ENCODE results near the gene CDK14.

Gene CDK14

DNA sequence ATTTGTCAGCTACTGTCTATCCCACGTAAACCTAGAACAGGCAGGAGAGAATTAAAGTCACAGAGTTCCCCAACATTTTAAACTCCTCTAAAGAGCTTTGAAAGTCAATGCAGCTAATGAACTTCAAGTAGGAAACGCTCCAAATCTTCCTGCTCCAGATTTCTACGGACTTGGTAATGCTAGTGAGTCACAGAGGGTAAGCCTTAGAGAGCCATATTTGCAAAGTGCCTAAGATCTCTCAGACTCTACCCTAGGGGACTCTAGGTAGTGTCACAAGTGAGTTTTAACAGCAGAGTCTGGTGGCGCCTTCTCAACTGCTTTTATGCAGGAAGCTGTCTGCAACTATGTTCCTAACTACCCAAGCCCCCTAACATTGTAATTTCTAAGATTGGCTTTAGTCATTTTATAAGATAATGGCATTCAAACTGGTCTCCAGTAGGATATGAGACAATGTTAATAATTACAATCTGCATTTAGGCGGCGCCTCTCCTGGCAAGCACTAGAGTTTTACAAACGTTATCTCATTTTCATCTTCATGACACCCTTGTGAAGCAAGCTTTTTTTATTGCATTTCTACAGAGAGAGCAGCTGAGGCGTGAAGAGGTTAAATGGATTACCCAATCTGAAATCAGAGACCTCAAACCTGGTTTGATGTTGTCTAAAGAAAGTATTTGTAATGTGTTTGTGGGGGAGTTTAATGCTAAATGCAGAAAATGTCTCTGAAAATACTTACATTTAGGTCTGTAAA, 646.1 kb downstream of the CDK14 start:
- no peak for DNase-seq

DNA sequence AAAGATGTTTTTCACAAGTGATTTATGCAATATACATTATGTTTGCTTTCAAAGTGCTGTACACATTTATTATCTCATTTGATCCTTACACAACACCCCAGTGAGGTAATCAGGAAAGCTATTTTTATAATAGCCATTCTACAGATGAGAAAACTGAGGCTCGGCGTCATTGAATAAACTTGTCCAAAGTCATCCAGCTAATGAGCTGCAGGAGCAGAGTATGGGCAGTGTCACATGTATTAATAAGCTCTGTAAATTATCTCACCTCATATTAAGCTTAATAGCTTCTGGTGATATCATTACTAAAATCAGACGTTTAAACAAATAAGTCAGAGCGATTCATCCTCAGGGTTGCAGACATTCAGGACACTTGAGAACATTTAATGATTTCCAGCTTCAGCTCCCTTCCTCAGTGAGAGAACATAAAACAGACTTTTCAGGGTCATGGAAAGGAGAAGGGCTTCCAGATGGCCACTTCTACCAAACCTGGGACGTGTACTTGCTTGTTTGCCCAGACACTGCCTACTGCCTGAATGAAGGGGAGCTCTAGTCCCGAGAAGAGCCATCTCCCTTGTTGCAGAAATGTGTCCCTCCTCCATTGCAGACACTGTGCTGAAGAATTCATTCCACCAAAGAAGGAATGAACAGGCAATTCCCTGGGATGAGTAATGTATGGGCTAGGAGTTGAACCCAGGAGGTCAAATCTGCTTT, 647.6 kb downstream of the CDK14 start:
- DNase-seq, result no peak

DNA sequence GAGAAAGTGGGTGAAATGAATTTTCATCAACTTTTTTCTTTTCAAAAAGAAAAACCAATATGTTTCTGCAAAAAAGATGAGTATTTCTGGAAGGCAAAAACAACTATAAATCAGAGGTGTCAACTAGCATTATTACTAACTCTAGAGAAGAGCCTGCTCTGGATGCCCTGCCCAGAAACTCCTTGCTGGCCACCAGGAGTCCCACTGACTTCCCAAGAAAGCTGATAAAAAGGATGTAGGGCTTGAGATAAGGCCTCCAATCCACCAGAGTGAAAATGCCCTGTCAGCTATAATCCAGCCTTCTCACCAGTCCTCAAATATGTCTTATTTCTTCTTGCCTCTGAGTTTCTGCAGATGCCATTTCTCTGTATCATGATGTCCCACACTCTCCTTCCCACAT, 651.4 kb downstream of the CDK14 start:
- DNase-seq, result no peak

DNA sequence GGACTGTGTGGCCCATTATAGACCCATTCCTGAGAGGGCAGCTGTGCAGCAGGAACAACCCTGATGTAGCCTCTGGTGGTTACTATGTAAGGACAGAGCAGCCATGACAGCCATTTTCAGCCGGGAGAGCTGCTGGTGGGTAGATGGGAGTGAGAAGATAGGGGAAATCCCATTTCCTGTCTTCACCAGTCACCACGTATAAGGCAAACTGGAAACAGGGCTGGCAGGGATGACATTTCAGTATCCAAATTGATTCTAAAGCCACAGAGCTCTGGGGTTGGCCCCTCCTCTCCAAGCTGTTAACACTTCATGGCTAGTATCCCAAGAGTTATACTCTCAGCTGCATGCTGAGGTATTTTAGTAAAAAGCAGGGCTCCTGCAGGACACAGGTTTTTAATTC, 652.9 kb downstream of the CDK14 start:
- no peak for DNase-seq

DNA sequence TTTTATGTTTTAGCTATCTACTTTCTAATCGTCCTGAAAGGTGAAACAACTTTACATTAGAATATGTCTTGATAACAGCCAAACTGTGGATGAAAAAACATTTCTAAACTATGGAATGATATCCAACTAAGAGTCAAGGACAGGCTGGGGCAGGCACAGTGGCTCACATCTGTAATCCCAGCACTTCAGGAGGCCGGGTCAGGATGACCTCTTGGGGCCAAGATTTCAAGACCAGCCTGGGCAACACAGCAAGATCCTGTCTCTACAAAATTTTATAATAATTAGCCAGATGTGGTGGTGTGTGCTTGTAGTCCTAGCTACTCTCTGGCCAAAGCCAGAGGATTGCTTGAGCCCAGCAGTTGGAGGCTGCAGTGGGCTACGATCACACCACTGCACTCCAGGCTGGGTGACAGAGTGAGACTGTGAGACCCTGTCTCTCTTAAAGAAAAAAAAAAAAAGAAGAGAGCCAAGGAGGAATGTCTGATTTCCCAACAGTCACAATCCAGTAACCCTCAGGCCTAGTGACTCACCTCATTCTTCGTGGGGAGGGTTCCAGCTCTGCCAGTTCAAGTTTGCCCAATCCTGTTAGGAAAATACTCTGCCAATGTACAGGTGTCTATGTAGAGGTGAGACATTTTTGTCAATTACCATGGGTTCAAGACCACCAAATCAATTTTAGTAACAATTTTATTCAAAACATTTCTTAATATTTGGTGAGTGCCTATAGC, 653.5 kb downstream of the CDK14 start:
- DNase-seq, result no peak

DNA sequence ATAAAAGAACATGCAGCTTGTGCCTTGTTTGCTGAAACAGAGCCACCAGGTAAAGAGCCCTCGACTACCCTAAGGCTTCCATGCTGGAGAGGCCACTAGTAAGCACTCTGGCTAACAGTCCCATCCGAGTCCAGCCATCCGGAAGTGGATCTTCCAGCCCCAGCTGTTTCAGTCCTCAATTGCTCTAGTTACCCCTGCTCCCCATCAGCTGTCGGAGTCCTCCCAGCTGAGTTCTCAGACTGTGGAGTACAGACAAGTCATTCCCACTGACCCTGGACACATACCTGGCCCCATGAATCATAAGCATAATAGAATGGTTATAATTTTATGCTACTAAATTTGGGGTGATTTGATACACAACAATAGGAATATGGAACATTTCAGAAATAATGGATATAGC, 654.6 kb downstream of the CDK14 start:
- DNase-seq, result no peak

DNA sequence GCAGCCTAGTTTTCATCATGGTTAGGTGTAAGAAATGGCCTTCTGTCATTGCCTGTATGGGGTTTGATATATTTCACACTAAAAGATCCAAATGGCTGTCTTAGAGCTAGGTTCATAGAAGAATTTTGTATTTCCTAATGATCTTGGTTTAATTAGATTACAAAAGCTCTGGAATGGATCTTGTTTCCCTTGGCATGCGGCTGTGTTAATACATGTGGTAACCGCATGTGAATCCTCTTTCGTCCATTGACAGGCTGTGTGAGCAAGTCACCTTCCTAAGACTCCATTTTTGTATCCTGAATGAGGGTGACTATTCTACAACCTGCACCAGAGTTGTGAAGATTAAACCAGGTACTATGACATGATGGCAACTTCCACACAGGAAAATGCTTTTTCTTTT, 655.8 kb downstream of the CDK14 start:
- no peak for DNase-seq

All from CD4-positive, alpha-beta T cell treated with Interferon alpha-2 for 1 hour (primary cell).